ENCODE data around the gene CD55.

- TF ChIP-seq, protein P1, sequence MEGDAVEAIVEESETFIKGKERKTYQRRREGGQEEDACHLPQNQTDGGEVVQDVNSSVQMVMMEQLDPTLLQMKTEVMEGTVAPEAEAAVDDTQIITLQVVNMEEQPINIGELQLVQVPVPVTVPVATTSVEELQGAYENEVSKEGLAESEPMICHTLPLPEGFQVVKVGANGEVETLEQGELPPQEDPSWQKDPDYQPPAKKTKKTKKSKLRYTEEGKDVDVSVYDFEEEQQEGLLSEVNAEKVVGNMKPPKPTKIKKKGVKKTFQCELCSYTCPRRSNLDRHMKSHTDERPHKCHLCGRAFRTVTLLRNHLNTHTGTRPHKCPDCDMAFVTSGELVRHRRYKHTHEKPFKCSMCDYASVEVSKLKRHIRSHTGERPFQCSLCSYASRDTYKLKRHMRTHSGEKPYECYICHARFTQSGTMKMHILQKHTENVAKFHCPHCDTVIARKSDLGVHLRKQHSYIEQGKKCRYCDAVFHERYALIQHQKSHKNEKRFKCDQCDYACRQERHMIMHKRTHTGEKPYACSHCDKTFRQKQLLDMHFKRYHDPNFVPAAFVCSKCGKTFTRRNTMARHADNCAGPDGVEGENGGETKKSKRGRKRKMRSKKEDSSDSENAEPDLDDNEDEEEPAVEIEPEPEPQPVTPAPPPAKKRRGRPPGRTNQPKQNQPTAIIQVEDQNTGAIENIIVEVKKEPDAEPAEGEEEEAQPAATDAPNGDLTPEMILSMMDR (conservative IDR thresholded peaks at IDR 0.05; ENCODE audit: low read length): no peak
- no peak for TF ChIP-seq EZH2phosphoT487 (IDR thresholded peaks at IDR 0.05; ENCODE audit: borderline replicate concordance)
These were observed 29.8 kb upstream of the CD55 start for GRCh38 chr1:207291723-207292122.

All from Loucy (cell line).